Measurements from ENCODE around the gene CFAP97D2.
"Not testable (repeated sequence)": the region's sequence is repeated elsewhere in the genome, so short reads cannot be mapped to it uniquely, and the experiment has no call there.

CFAP97D2 gene

GRCh38 chr13:114264313-114264712 is 85.3 kb downstream of the CFAP97D2 start:
- H3K4me1 ChIP-seq (ENCODE audit: control insufficient read depth, insufficient read depth, low read length); H3K9me3 ChIP-seq (ENCODE audit: control insufficient read depth, low read length); H3K27ac ChIP-seq (ENCODE audit: insufficient read depth, low read depth, low read length, poor library complexity, severe bottlenecking); H3K27me3 ChIP-seq (ENCODE audit: control insufficient read depth, insufficient read depth, low read length, poor library complexity, severe bottlenecking); H3K4me3 ChIP-seq (ENCODE audit: insufficient read depth, low read depth, low read length): not testable (repeated sequence)
- peaks cover 68% of the 10 kb centered on the region for H3K36me3 ChIP-seq (ENCODE audit: control insufficient read depth, insufficient read depth, low read length)
- WGBS, 2 experiments: 94 to 96% methylated on average over 13 of the region's 13 CpGs

DNA sequence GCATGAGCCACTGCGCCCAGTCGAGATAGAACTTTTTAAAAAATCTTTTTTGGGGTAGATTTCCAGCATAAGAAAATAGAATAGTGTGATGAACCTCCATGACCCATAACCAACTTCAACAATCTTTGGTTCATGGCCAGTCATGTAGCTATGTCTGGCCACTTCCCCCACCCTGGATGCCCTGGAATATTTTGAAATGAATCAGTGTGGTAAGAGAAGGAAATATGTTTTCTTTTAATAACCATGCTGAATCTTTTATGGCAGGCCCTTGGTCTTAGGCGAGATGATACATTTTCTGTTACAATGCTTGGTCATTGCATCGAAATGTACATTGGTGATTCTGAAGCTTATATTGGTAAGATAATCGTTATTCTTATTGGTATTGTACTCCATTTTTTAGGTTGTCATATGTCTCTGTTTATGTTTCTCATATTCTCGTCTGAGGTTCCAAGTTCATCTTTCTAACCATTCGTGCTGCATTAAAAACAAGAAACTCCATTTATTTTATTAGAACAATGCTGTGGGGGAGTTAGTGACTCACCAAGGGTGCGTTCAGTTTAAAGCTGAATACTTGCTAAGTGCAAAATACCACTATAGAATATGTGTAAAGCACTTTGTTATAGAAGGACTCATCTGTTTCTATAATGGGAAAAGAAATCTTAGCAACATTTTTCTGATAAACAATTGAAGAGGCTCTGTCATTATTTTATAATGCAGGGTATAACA is 86.0 kb downstream of the CFAP97D2 start:
- Histone ChIP-seq H3K9me3 (ENCODE audit: control insufficient read depth, low read length) (no peaks in the 10 kb centered on the region), H3K4me1 (ENCODE audit: control insufficient read depth, insufficient read depth, low read length) (no peaks in the 10 kb centered on the region), H3K36me3 (ENCODE audit: control insufficient read depth, insufficient read depth, low read length) (peaks cover 60% of the 10 kb centered on the region), H3K27me3 (ENCODE audit: control insufficient read depth, insufficient read depth, low read length, poor library complexity, severe bottlenecking) (no peaks in the 10 kb centered on the region), H3K27ac (ENCODE audit: insufficient read depth, low read depth, low read length, poor library complexity, severe bottlenecking) (no peak overlapping the region), H3K4me3 (ENCODE audit: insufficient read depth, low read depth, low read length) (no peak overlapping the region)
- whole genome bisulfite sequencing, 2 experiments: 97 to 99% methylated on average over 5 to 7 of the region's 8 CpGs

DNA sequence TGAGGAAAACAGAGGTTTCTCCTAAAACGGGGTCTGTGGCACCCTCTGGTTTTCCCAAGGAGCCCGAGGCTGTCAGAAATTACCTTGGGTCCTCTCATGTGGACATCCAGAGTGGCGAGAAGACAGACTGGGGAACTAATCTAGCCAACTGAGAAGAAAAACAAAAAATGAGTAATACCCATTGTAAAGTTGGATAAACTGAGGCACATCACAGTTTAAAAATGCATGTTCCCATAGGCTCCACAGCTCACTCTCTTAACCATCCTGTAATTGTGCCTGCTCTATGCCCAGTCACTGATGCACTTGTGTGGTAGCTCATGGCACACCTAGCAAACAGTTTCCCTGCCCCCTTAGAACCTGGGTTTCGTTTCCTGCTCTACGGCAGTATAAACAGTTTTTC is 87.2 kb downstream of the CFAP97D2 start:
- Histone ChIP-seq H3K4me1 (ENCODE audit: control insufficient read depth, insufficient read depth, low read length) (no peaks in the 10 kb centered on the region), H3K27ac (ENCODE audit: insufficient read depth, low read depth, low read length, poor library complexity, severe bottlenecking) (no peak overlapping the region), H3K4me3 (ENCODE audit: insufficient read depth, low read depth, low read length) (no peak overlapping the region), H3K9me3 (ENCODE audit: control insufficient read depth, low read length) (no peaks in the 10 kb centered on the region), H3K36me3 (ENCODE audit: control insufficient read depth, insufficient read depth, low read length) (peaks cover 51% of the 10 kb centered on the region), H3K27me3 (ENCODE audit: control insufficient read depth, insufficient read depth, low read length, poor library complexity, severe bottlenecking) (no peaks in the 10 kb centered on the region)
- 94 to 97% methylated on average over 5 of the region's 5 CpGs for WGBS, 2 experiments

DNA sequence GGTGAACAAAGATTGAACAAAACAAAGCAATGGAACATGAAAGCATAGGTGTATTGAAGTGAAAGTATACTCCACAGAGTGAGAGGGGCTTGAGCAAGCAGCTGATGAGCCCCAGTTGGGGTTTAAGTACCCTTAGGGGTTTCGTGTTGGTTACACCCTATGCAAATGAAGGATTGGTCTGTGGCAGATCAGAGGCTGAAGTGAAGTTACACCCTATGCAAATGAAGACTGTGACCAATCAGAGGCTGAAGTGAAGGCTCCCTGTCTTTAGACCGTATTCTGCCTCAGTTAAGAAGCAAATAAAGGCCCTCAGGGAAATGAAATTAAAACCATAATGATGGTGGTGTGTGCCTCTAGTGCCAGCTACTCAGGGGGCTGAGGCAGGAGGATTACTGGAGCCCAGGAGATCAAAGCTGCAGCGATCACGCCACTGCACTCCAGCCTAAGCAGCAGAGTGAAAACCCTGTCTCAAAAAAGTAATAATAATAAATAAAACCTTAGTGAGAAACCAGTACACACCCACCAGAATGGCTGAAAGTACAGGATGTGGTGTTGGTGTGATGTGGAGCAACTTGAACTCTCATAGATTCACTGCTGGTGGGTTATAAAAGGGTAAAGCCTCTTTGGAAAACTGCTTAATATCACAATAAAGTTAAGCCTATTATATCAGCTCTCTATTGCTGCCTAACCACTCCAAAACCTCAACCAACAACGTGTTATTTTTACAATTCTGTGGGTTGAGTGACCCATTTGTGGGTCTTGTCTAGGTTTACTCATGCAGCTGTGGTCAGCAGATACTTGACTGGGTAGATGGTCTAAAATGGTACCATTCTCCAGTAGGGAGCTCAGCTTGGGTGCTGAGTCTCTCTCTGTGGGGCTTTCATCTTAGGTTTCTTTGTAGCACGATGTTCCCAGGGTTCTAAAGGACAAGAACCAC is 89.6 kb downstream of the CFAP97D2 start:
- Histone ChIP-seq H3K27me3 (ENCODE audit: control insufficient read depth, insufficient read depth, low read length, poor library complexity, severe bottlenecking) (no peaks in the 10 kb centered on the region), H3K4me1 (ENCODE audit: control insufficient read depth, insufficient read depth, low read length) (no peaks in the 10 kb centered on the region), H3K27ac (ENCODE audit: insufficient read depth, low read depth, low read length, poor library complexity, severe bottlenecking) (no peak overlapping the region), H3K9me3 (ENCODE audit: control insufficient read depth, low read length) (no peaks in the 10 kb centered on the region), H3K4me3 (ENCODE audit: insufficient read depth, low read depth, low read length) (no peak overlapping the region), H3K36me3 (ENCODE audit: control insufficient read depth, insufficient read depth, low read length) (peaks cover 48% of the 10 kb centered on the region)
- 93 to 98% methylated on average over 4 to 6 of the region's 6 CpGs for WGBS, 2 experiments

DNA sequence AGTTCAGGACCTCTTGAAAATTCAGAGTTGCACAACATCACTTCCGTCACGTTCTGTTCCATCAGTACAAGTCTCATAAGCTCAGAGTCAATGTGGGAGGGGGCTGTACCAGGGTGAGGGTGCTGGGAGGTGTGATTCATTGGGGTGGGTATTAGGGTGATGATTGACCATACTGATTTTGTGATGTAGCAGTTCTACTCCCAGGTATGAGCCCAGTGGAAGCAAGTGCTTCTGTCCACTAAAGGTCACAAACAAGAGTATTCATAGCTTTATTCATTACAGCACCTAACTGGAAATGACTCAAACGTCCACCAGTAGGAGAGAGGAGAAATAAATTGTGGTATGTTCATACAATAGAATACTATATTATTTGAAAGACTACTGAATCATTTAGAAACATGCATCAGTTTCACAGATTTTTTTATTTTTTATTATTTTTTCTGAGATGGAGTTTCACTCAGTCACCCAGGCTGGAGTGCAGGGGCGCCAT is 90.3 kb downstream of the CFAP97D2 start:
- H3K27ac ChIP-seq (ENCODE audit: insufficient read depth, low read depth, low read length, poor library complexity, severe bottlenecking): no peak overlapping the region
- no peaks in the 10 kb centered on the region for H3K27me3 ChIP-seq (ENCODE audit: control insufficient read depth, insufficient read depth, low read length, poor library complexity, severe bottlenecking)
- H3K4me3 ChIP-seq (ENCODE audit: insufficient read depth, low read depth, low read length): no peak overlapping the region
- WGBS, 2 experiments: 93 to 95% methylated on average over 3 to 4 of the region's 4 CpGs
- no peaks in the 10 kb centered on the region for H3K9me3 ChIP-seq (ENCODE audit: control insufficient read depth, low read length)
- peaks cover 48% of the 10 kb centered on the region for H3K36me3 ChIP-seq (ENCODE audit: control insufficient read depth, insufficient read depth, low read length)
- H3K4me1 ChIP-seq (ENCODE audit: control insufficient read depth, insufficient read depth, low read length): no peaks in the 10 kb centered on the region

Data from ectodermal cell (in vitro differentiated cells).